ENCODE measurements around the gene CHAF1B. TPM values are rescaled to one million over a fixed set of nuclear protein-coding genes. Genes with fewer than 3 reads are reported as not detected.

CHAF1B gene
- total and polyA plus RNA-seq, 8 donors, result 1.5 to 4.6 (median 3.1) TPM

GRCh38 chr21:36436829-36437744 lies 51.9 kb downstream of the CHAF1B start:
- WGBS, 2 donors, result 60 to 72% methylated on average over 5 of the region's 5 CpGs
- no peak overlapping the region for H3K4me3 ChIP-seq
- H3K9me3 ChIP-seq, result no peaks in the 10 kb centered on the region
- H3K27me3 ChIP-seq, result no peaks in the 10 kb centered on the region
- DNase-seq, result no peak
- no peak overlapping the region for H3K27ac ChIP-seq
- no peaks in the 10 kb centered on the region for H3K36me3 ChIP-seq
- no peak for FAIRE-seq
- intact Hi-C loops (cut with DNase I), result no loop called here
- ATAC-seq, result peak in 3 of 4 donors; percentile 41 to 56 (median 49)
- peaks cover 0 to 8% (median 0%) of the 10 kb centered on the region in 3 donors for H3K4me1 ChIP-seq
- TF ChIP-seq CTCF (IDR thresholded peaks at IDR 0.05), result no peak

GRCh38 chr21:36437745-36438128 lies 52.5 kb downstream of the CHAF1B start:
- no peaks in the 10 kb centered on the region for H3K36me3 ChIP-seq
- FAIRE-seq (no peak), ATAC-seq (peak; percentile 60 to 85 (median 84)), DNase-seq (peak in 1 of 6 donors; percentile 25)
- no peak overlapping the region for H3K27ac ChIP-seq
- TF ChIP-seq CTCF (IDR thresholded peaks at IDR 0.05), result no peak
- no peaks in the 10 kb centered on the region for H3K27me3 ChIP-seq
- H3K4me3 ChIP-seq, result no peak overlapping the region
- no peaks in the 10 kb centered on the region for H3K9me3 ChIP-seq
- 17% methylated on average over 6 of the region's 6 CpGs for WGBS, 2 donors
- intact Hi-C loops (cut with DNase I), result no loop called here
- peaks cover 0 to 8% (median 0%) of the 10 kb centered on the region in 3 donors for H3K4me1 ChIP-seq

DNA sequence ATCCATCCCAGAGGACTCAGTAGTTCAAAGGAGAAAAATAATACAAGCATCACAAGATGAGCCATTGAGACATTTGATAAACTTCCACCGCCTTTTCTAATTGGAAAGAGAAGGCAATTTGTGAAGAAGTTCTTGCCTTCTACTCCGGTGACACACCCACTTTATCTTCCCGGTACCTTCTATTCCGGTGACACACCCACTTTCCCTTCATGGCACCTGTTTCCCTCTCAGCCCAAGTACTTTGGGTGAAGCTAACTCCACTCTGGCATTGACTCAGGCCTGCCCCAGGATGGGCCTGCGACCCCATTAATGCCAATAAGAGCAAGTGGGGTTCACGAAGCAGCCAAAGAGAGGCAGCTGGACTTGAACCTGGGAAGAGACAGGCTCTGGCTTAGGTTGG lies 56.5 kb downstream of the CHAF1B start:
- intact Hi-C loops (cut with DNase I), result no loop called here
- TF ChIP-seq CTCF (IDR thresholded peaks at IDR 0.05), result no peak
- Histone ChIP-seq H3K9me3 (no peaks in the 10 kb centered on the region), H3K36me3 (no peaks in the 10 kb centered on the region), H3K27me3 (no peaks in the 10 kb centered on the region), H3K4me3 (no peak overlapping the region), H3K27ac (no peak overlapping the region), H3K4me1 (peaks cover 0 to 8% (median 0%) of the 10 kb centered on the region in 3 donors)
- no peak for DNase-seq
- no peak for FAIRE-seq
- 94 to 98% methylated on average over 6 of the region's 6 CpGs for WGBS, 2 donors
- no peak for ATAC-seq

- ATAC-seq, result peak in 3 of 4 donors; percentile 45 to 74 (median 59)
- Histone ChIP-seq H3K36me3 (no peaks in the 10 kb centered on the region), H3K27ac (no peak overlapping the region), H3K9me3 (no peaks in the 10 kb centered on the region), H3K27me3 (no peaks in the 10 kb centered on the region), H3K4me3 (no peak overlapping the region), H3K4me1 (no peaks in the 10 kb centered on the region)
- 37 to 42% methylated on average over 10 of the region's 10 CpGs for WGBS, 2 donors
- intact Hi-C loops (cut with DNase I), result no loop called here
- no peak for FAIRE-seq
- peak in 1 of 6 donors; percentile 23 for DNase-seq
- no peak for TF ChIP-seq CTCF (IDR thresholded peaks at IDR 0.05)
Measured at GRCh38 chr21:36446301-36446700, 61.1 kb downstream of the CHAF1B start.

DNA sequence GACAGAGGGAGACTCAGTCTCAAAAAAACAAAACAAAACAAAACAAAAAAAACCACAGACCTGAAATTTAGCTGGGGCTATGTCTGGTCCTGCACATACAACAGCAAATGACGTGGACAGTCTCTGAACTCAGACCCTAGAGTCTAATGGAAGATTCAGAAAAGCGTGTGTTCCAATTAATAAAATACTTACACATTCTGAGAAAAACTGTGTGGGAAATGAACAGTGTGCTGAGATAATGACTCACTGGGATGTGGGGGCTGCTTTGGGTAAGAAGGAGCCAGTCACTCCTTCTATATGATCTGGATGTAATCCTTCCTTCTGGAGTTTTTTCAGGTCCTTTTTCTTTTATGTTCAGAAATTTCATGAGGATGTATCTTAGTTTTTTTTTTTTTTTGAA lies 65.3 kb downstream of the CHAF1B start:
- FAIRE-seq (no peak), ATAC-seq (no peak), DNase-seq (no peak)
- intact Hi-C loops (cut with DNase I), result no loop called here
- Histone ChIP-seq H3K27me3 (no peaks in the 10 kb centered on the region), H3K4me3 (no peak overlapping the region), H3K4me1 (peaks cover 0 to 8% (median 7%) of the 10 kb centered on the region in 3 donors), H3K9me3 (no peaks in the 10 kb centered on the region), H3K36me3 (no peaks in the 10 kb centered on the region), H3K27ac (no peak overlapping the region)
- WGBS, 2 donors, result 73 to 86% methylated on average over 2 of the region's 2 CpGs
- TF ChIP-seq CTCF (IDR thresholded peaks at IDR 0.05), result no peak
